Islet of Langerhans (tissue), 1 donor: ENCODE data around the gene IL15.
"Not testable (repeated sequence)": the region's sequence is repeated elsewhere in the genome, so short reads cannot be mapped to it uniquely, and the experiment has no call there.

Experiments
- FAIRE-seq: peaks from one replicate; lab custom pipeline; 2011; peaks lifted over from hg19 to GRCh38; lab: Jason Lieb, UNC

The IL15 gene

DNA sequence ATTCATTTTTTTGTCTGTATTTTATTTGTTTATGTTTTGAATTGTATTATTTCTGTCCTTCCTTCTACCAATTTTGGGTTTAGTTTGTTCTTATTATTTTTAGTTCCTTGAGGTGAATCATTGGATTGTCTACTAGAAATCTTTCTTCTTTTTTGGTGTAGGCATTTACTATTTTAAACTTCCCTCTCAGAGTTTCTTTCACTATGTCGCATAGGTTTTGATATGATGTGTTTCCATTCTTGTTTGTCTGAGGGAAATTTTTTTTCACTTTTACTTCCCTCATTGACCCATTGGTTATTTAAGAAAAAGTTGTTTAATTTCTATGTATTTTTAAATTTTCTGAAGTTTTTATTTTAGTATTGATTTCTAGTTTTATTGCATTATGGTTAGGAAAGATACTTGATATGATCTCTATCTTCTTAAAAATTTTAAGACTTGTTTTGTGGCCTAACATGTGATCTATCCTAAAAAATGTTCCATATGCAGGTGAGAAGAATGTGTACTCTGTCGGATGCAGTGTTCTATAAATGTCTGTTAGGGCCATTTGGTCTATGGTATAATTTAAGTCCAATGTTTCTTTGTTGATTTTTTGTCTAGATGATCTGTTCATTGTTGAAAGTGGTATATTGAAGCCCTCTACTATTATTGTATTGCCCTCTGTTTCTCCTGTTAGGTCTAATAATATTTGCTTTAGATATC, 68.8 kb downstream of the IL15 start:
- FAIRE-seq, result no peak

- FAIRE-seq, result no peak
Measured at GRCh38 chr4:141705747-141706377, 69.5 kb downstream of the IL15 start.

GRCh38 chr4:141706445-141706844, 70.1 kb downstream of the IL15 start:
- no peak for FAIRE-seq

GRCh38 chr4:141711211-141711610, 74.8 kb downstream of the IL15 start:
- no peak for FAIRE-seq

DNA sequence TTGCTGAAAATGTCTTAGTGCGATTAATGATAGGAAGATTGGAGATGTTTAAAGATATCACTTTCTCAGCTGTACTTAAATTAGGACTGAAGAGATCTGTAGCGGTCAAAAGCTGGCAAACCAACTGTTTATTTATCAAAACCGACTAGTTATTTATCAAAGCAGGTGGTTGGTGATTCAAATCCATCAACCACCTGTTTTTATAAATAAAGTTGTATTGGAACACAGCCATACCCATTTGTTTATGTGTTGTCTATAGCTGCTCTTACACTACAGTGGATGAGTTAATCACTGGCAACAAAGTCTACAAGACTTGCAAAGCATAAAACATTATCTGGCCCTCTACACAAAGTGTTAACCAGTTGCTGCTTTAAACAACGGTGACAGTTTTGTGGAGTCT, 76.8 kb downstream of the IL15 start:
- no peak for FAIRE-seq

DNA sequence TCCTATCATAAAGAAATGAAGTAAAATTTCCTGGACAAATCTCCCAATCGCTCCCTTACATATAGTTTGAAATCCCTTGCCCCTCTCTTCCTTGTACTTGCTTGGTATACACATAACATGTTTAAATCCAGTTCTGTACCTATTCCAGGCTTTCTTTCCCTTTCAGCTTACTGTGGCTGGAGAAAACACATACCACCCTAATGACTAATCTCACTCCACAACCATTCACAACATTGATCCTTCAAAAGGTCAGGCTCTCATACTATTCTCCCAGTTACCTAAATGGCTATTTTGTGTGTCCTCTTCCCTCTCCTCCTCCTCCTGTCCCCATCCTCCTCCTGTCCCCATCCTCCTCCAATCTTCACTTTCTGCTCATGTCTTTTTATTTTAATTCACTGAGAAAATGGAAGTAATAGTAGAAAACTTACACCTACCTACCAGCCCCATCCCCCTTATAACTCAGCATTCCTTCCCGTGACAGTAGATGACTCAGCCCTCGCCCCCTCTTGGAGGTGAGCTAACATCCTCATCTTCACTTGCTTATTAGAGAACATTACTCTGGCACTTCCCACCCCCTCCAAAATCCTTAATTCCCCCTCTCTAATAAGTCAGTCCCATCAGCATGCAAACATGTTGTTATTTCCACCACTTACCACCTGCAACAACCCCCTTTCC, 77.5 kb downstream of the IL15 start:
- no peak for FAIRE-seq

DNA sequence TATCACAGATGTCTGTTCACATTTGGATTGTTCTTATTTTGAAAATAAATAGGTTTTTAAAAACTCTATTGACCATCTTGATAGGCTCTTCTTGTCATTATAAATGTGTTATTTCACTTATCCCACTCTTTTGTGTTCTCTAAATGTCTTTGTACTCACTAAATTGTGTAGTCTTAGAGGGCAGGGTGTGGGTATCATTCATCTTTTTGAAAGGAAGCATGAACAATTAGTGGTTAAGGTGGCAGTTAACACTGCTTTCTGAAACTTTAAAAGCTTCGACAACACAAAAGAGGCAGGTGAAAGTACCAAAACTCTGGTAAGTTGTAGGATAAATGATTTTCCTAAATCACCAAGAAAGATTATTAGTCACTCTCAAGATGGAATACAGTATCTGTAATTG, 83.2 kb downstream of the IL15 start:
- no peak for FAIRE-seq

GRCh38 chr4:141721174-141721573, 84.8 kb downstream of the IL15 start:
- FAIRE-seq, result no peak

DNA sequence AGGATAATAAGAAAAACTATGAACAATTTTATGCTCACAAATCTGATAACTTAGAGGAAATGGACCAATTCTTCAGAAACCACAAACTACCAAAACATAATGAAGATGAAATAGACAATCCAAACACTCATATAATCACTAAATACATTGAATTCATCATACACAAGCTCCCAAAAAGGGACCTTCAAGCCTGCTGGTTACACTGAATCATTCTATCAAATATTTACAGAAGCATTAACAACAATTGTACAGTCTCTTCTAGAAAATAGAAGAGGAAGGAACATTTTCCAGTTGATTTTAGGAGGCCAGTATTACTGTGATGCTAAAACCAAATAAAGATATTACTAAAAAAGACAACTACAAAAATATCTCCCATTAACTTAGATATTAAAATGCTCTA, 88.3 kb downstream of the IL15 start:
- no peak for FAIRE-seq

- FAIRE-seq, result no peak
Measured at GRCh38 chr4:141727420-141727819, 91.0 kb downstream of the IL15 start.

DNA sequence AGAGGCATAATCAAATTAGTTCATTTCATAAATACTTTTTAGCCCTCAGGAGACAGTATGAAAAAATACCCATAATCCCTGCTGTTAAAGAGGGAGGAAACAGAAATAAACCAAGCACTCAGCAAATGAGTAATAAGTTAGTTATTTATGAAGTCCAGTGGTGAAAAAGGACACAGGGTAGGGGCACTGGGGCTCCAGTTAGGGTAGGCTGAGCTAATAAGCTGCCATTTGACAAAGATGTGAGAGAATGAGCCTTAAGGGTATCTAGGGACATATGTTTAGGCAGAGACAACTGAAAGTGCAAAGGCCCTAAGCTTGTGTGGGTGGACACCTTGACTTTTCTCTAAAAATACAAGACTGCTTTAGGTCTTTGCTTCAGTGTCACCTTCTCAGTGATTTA, 94.4 kb downstream of the IL15 start:
- no peak for FAIRE-seq

GRCh38 chr4:141731481-141731880, 95.1 kb downstream of the IL15 start:
- no peak for FAIRE-seq

DNA sequence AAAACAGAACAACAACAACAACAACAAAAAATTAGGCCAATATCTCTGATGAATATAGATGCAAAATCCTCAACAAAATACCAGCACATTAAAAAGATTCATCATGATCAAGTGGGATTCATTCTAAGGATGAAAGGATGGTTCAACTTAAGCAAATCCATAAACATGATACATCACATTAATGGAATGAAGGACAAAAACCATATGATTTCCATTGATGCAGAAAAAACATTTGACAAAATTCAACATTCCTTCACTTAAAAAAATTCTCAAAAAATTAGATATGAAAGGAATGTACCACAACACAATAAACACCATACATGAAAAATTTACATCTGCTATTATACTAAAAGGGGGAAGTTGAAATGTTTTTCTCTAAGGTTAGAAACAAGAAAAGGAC, 103.3 kb downstream of the IL15 start:
- no peak for FAIRE-seq

DNA sequence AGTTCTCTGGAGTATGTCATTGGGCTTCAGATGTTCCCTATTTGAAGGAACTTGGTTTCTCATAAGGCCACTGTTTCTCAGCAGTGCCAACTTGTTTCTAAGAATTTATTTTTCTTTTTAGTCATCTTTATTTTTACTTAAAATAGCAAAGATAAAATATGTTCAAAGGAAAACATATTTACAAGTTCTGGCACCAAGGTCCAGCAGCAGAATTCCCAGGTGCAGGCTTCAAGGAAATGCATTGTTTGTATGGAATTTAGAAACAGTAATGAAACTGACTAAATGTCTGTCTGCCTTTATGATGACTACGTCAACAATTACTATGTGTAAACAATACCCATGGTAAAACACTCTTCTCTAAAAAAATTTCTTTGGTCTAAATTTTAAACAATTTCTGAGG, 109.6 kb downstream of the IL15 start:
- no peak for FAIRE-seq

DNA sequence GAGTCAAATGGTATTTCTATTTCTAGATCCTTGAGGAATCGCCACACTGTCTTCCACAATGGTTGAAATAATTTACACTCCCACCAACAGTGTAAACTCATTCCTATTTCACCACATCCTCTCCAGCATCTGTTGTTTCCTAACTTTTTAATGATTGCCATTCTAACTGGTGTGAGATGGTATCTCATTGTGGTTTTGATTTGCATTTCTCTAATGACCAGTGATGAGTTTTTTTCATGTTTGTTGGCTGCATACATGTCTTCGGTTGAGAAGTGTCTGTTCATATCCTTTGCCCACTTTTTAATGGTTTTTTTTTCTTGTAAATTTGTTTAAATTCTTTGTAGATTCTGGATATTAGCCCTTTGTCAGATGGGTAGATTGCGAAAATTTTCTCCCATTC, 115.4 kb downstream of the IL15 start:
- FAIRE-seq, result not testable (repeated sequence)

DNA sequence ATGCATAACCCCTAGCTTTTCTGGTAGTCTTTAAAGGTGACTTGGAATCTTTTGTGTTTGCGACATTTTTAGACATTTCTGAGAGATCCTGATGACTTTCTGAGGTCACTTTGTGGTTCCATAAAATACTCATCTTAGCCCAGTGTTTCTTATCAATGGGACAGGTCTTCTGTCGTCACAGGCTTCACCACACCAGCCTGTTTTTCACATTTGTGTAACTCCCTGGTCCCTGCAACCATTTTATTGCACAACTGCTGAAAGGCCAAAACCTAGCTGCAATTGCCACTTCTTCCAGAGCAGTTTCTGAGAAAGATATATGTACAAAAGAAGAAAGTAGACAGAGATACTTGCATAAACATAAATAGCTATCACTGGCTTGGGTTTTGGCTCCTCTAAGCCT, 120.9 kb downstream of the IL15 start:
- no peak for FAIRE-seq

DNA sequence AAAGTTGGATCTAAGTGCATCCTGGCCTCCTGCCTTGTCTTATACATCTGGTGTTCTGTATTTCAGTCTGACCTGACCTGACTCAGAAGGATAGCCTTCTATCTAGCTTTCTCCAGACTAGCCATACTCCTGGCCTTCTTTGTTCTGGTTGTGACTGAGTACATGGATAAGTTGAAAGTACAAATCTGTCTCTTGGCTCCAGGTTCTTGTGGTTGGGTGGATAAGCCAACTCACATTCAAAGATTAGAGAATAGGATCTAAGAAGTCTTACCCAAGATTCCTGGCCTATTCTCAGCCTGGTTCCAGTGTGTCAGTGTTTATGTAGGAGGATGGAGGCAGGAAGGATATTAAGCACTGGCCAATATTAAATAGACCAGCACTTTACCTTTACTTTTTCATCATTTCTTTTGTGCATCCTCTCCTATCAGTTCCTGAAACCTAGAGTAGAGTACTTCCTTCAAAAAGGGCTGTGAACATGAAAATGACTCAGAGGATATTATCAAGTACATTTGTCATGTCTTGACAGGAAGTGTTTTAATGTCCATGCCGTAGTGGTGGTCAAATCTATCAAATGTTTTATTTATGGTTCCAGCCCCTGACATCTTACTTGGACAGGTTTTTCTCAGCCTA, 123.5 kb downstream of the IL15 start:
- FAIRE-seq, result no peak

DNA sequence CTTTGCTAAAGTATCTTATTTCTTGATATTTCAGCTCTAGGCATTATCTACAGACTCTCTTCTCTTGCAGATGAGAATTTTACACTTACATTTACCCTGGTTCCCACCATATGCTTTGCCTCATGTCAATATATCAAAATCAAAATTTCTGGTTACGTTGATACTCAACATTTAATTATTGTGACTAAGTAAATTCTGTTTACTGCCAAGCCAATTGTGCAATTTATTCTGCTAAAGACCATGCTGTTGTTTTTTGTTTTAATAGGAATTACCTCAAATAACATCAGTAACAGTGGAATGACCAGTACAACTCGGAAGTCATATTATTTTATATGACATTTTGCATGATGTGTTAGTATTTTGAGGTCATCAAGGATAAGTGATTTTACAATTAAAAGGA, 125.5 kb downstream of the IL15 start:
- FAIRE-seq, result no peak

GRCh38 chr4:141763374-141763773, 127.0 kb downstream of the IL15 start:
- no peak for FAIRE-seq

GRCh38 chr4:141768954-141769353, 132.6 kb downstream of the IL15 start:
- no peak for FAIRE-seq

GRCh38 chr4:141771889-141772830, 135.8 kb downstream of the IL15 start:
- FAIRE-seq, result no peak

GRCh38 chr4:141772838-141773237, 136.5 kb downstream of the IL15 start:
- FAIRE-seq, result no peak
